Neutrophil (primary cell): ENCODE measurements around the gene HELZ.

Source experiments
- H3K27ac ChIP-seq: fragments of 200-600 bp; sonication (generic); 2 replicates; pipeline ENCODE4 v1.5.1; 2016; ENCODE audit warnings: mild to moderate bottlenecking, moderate library complexity
- H3K27me3 ChIP-seq: fragments of 200-600 bp; sonication (generic); 2 replicates; pipeline ENCODE4 v1.6.0; 2016; ENCODE audit warnings: mild to moderate bottlenecking
- H3K36me3 ChIP-seq: fragments of 200-600 bp; sonication (generic); 2 replicates; pipeline ENCODE4 v1.5.1; 2017
- H3K4me1 ChIP-seq, 2 experiments: fragments of 200-600 bp in 1 of 2; sonication (generic) in 1 of 2; 1 replicate in 1 of 2; 2 replicates in 1 of 2; pipeline versions ENCODE4 v1.5.1 to v1.6.1; 2013 to 2016; ENCODE audit warnings: low read depth in 1 of 2, low read length in 1 of 2, mild to moderate bottlenecking in 1 of 2, moderate library complexity in 1 of 2; ENCODE audit not compliant: control insufficient read depth in 1 of 2, insufficient read depth in 1 of 2
- H3K4me3 ChIP-seq, 2 experiments: fragments of 200-600 bp in 1 of 2; sonication (generic) in 1 of 2; 1 replicate in 1 of 2; 2 replicates in 1 of 2; pipeline ENCODE4 v1.5.1; 2013 to 2016; ENCODE audit warnings: low read depth in 1 of 2, low read length in 1 of 2, mild to moderate bottlenecking in 1 of 2, moderate library complexity in 1 of 2
- H3K9me3 ChIP-seq: fragments of 200-600 bp; sonication (generic); 2 replicates; pipeline ENCODE4 v1.5.1; 2016
- CTCF ChIP-seq: fragments of 200-600 bp; sonication (generic); IDR thresholded peaks from 2 replicates; pipeline ENCODE4 v1.5.1; 2016; ENCODE audit warnings: antibody characterized with exemption

The HELZ gene

GRCh38 chr17:67055811-67056745 is 188.9 kb downstream of the HELZ start:
- Histone ChIP-seq H3K9me3 (no peaks in the 10 kb centered on the region), H3K36me3 (no peaks in the 10 kb centered on the region), H3K27me3 (no peaks in the 10 kb centered on the region), H3K4me1 (no peaks in the 10 kb centered on the region), H3K27ac (no peak overlapping the region), H3K4me3 (no peak overlapping the region)
- no peak for TF ChIP-seq CTCF

GRCh38 chr17:67055041-67055443 is 190.0 kb downstream of the HELZ start:
- no peaks in the 10 kb centered on the region for H3K9me3 ChIP-seq
- no peaks in the 10 kb centered on the region for H3K36me3 ChIP-seq
- no peak overlapping the region for H3K4me3 ChIP-seq
- H3K4me1 ChIP-seq: no peaks in the 10 kb centered on the region
- TF ChIP-seq CTCF: no peak
- H3K27me3 ChIP-seq: no peaks in the 10 kb centered on the region
- H3K27ac ChIP-seq: no peak overlapping the region

- Histone ChIP-seq H3K9me3 (no peaks in the 10 kb centered on the region), H3K4me3 (no peak overlapping the region), H3K36me3 (no peaks in the 10 kb centered on the region), H3K4me1 (no peaks in the 10 kb centered on the region), H3K27ac (no peak overlapping the region), H3K27me3 (no peaks in the 10 kb centered on the region)
- TF ChIP-seq CTCF: no peak
Observed at GRCh38 chr17:67054608-67055007, 190.4 kb downstream of the HELZ start.

GRCh38 chr17:67054011-67054591 is 190.9 kb downstream of the HELZ start:
- H3K4me3 ChIP-seq: no peak overlapping the region
- TF ChIP-seq CTCF: no peak
- H3K9me3 ChIP-seq: no peaks in the 10 kb centered on the region
- no peaks in the 10 kb centered on the region for H3K27me3 ChIP-seq
- H3K4me1 ChIP-seq: no peaks in the 10 kb centered on the region
- no peaks in the 10 kb centered on the region for H3K36me3 ChIP-seq
- H3K27ac ChIP-seq: no peak overlapping the region

- Histone ChIP-seq H3K36me3 (no peaks in the 10 kb centered on the region), H3K4me1 (no peaks in the 10 kb centered on the region), H3K27me3 (no peaks in the 10 kb centered on the region), H3K4me3 (no peak overlapping the region), H3K9me3 (no peaks in the 10 kb centered on the region), H3K27ac (no peak overlapping the region)
- no peak for TF ChIP-seq CTCF
Observed at GRCh38 chr17:67053438-67054000, 191.5 kb downstream of the HELZ start.
